Upper lobe of left lung (tissue), 6 donors: ENCODE measurements around the gene CRYBA2. TPM values are rescaled to one million over a fixed set of nuclear protein-coding genes. Genes with fewer than 3 reads are reported as not detected.
A peak's percentile ranks its signal among the peaks of the same experiment; 100 is the strongest.

Experiments
- ATAC-seq, 2 donors: fragments of 200-7000 bp; cut with Tn5 transposase; one replicate each; pipeline ENCODE4 v1.9.1; 2022; ENCODE audit warnings: mild to moderate bottlenecking in 2 of 2, moderate library complexity in 2 of 2; ENCODE audit not compliant: low FRiP score in 2 of 2
- DNase-seq, 2 donors: peaks; one replicate each; pipeline ENCODE4 v3.0.0-alpha.2; 2019 to 2020
- H3K27ac ChIP-seq, 4 donors: fragments of 200-600 bp; sonication (generic); one replicate each; pipeline ENCODE4 v1.5.1; 2016 to 2019
- H3K27me3 ChIP-seq, 4 donors: fragments of 200-600 bp; sonication (generic); one replicate each; pipeline ENCODE4 v1.5.1; 2017 to 2019
- H3K36me3 ChIP-seq, 4 donors: fragments of 200-600 bp; sonication (generic); one replicate each; pipeline ENCODE4 v1.5.1; 2016 to 2019
- H3K4me1 ChIP-seq, 4 donors: fragments of 200-600 bp; sonication (generic); one replicate each; pipeline ENCODE4 v1.5.1; 2018 to 2019
- H3K4me3 ChIP-seq, 4 donors: fragments of 200-600 bp; sonication (generic); one replicate each; pipeline ENCODE4 v1.5.1; 2017 to 2019; ENCODE audit warnings: mild to moderate bottlenecking in 2 of 4, moderate library complexity in 1 of 4
- H3K9me3 ChIP-seq, 4 donors: fragments of 200-600 bp; sonication (generic); one replicate each; pipeline ENCODE4 v1.5.1; 2018 to 2019
- EP300 ChIP-seq, 4 donors: sonication (generic); formaldehyde crosslinking; IDR thresholded peaks; one replicate each; pipeline ENCODE4 v1.5.1; 2017; ENCODE audit warnings: antibody characterized with exemption in 4 of 4, control low read depth in 2 of 4
- POLR2A ChIP-seq, 4 donors: fragments of 450-650 bp; IDR thresholded peaks; one replicate each; pipeline ENCODE4 v1.5.1; 2016 to 2017; ENCODE audit warnings: antibody characterized with exemption in 4 of 4, mild to moderate bottlenecking in 2 of 4
- POLR2AphosphoS5 ChIP-seq, 2 donors: sonication (generic); formaldehyde crosslinking; IDR thresholded peaks; one replicate each; pipeline ENCODE4 v1.5.1; 2017; ENCODE audit warnings: antibody characterized with exemption in 2 of 2
- WGBS, 2 donors: methylation state at CpG; one replicate each; pipeline ENCODE4 v1.1.5; 2017 to 2018; 5-methylcytosine and 5-hydroxymethylcytosine counted together
- total RNA-seq, 6 donors: library from RNA; depleted of rRNA in 4 of 6; stranded (reverse); fragments of >200 nt in 4 of 6; gene quantifications; one replicate each; pipeline versions ENCODE4 v1.1.0 to v1.2.1, GENCODE V29; 2016 to 2021
- TF ChIP-seq, protein P1 (sequence below), 6 experiments: fragments of 450-650 bp in 4 of 6; fragments of 200-600 bp in 2 of 6; sonication (generic) in 2 of 6; IDR thresholded peaks; one replicate each; pipeline ENCODE4 v1.5.1; 2016 to 2019; ENCODE audit warnings: antibody characterized with exemption in 6 of 6
- donor health status: DM: no; HTN: no; CAD: no; lungs with moderate emphysema.
- donor health status: DM: no; HTN: yes; CAD: no; lungs with severe emphysema.

CRYBA2 gene
- total RNA-seq, 6 donors from 2014 or later: not detected

DNA sequence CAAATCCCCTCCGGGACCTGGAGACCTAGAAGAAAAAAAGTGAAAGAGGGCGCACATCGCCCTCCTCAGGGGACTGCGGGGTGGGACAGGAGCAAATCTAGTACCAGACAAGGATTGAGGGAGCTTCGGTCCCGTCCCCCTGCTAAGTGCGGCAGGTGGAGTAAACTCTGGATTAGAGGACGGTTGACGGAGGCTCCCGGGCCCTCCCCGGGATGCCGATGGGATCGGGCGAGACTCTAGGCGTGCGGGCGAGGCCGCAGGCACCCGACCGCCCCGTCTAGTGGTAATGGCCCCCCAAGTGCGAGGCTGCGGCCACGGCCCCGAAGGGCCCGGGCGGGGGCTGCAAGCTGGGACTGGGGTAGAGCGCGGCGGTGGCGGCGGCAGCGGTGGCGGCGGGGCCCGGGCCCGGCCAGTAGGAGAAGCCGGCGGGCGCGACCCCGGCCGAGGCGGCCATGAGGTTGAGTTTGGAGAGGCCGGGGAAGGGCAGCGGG lies 11.8 kb downstream of the CRYBA2 start:
- no peaks in the 10 kb centered on the region for H3K36me3 ChIP-seq
- no peak overlapping the region for H3K27ac ChIP-seq
- 3 to 7% methylated on average over 16 to 37 of the region's 46 CpGs for WGBS, 2 donors
- ATAC-seq (no peak), DNase-seq (peak in 1 of 2 donors; percentile 88)
- TF ChIP-seq POLR2A (IDR thresholded peaks at IDR 0.05): no peak
- no peak for TF ChIP-seq POLR2AphosphoS5 (IDR thresholded peaks at IDR 0.05)
- TF ChIP-seq, protein P1, sequence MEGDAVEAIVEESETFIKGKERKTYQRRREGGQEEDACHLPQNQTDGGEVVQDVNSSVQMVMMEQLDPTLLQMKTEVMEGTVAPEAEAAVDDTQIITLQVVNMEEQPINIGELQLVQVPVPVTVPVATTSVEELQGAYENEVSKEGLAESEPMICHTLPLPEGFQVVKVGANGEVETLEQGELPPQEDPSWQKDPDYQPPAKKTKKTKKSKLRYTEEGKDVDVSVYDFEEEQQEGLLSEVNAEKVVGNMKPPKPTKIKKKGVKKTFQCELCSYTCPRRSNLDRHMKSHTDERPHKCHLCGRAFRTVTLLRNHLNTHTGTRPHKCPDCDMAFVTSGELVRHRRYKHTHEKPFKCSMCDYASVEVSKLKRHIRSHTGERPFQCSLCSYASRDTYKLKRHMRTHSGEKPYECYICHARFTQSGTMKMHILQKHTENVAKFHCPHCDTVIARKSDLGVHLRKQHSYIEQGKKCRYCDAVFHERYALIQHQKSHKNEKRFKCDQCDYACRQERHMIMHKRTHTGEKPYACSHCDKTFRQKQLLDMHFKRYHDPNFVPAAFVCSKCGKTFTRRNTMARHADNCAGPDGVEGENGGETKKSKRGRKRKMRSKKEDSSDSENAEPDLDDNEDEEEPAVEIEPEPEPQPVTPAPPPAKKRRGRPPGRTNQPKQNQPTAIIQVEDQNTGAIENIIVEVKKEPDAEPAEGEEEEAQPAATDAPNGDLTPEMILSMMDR (IDR thresholded peaks at IDR 0.05): no peak
- TF ChIP-seq EP300 (IDR thresholded peaks at IDR 0.05): no peak
- H3K4me3 ChIP-seq: peak overlapping the region in 3 of 4 donors; percentile 9 to 28 (median 15)
- peaks cover 3 to 76% (median 51%) of the 10 kb centered on the region in 4 donors for H3K27me3 ChIP-seq
- H3K4me1 ChIP-seq: peaks cover 41 to 53% (median 46%) of the 10 kb centered on the region in 4 donors
- H3K9me3 ChIP-seq: no peaks in the 10 kb centered on the region

- Histone ChIP-seq H3K4me3 (peak overlapping the region in 1 of 4 donors; percentile 9), H3K4me1 (peaks cover 41 to 53% (median 46%) of the 10 kb centered on the region in 4 donors), H3K27me3 (peaks cover 3 to 70% (median 49%) of the 10 kb centered on the region in 4 donors), H3K36me3 (no peaks in the 10 kb centered on the region), H3K9me3 (no peaks in the 10 kb centered on the region), H3K27ac (no peak overlapping the region)
- ATAC-seq: no peak
- TF ChIP-seq POLR2A (IDR thresholded peaks at IDR 0.05) (no peak), EP300 (IDR thresholded peaks at IDR 0.05) (no peak), POLR2AphosphoS5 (IDR thresholded peaks at IDR 0.05) (no peak)
- TF ChIP-seq, protein P1 (IDR thresholded peaks at IDR 0.05): no peak
- DNase-seq: peak in 1 of 2 donors; percentile 75
- WGBS, 2 donors: 4 to 6% methylated on average over 24 to 25 of the region's 26 CpGs
Observed at GRCh38 chr2:218980735-218981389, 12.4 kb downstream of the CRYBA2 start.

GRCh38 chr2:218979846-218980734 lies 13.1 kb downstream of the CRYBA2 start:
- WGBS, 2 donors: 2% methylated on average over 29 to 32 of the region's 39 CpGs
- Histone ChIP-seq H3K4me1 (peaks cover 35 to 47% (median 40%) of the 10 kb centered on the region in 4 donors), H3K27me3 (peaks cover 3 to 62% (median 41%) of the 10 kb centered on the region in 4 donors), H3K36me3 (no peaks in the 10 kb centered on the region), H3K9me3 (no peaks in the 10 kb centered on the region), H3K4me3 (peak overlapping the region in 2 of 4 donors; percentile 13 to 17), H3K27ac (no peak overlapping the region)
- DNase-seq (peak; percentile 76 to 95), ATAC-seq (peak; percentile 88 to 91)
- TF ChIP-seq EP300 (IDR thresholded peaks at IDR 0.05): no peak
- TF ChIP-seq, protein P1 (IDR thresholded peaks at IDR 0.05): peak; percentile 79 to 93 (median 88)

DNA sequence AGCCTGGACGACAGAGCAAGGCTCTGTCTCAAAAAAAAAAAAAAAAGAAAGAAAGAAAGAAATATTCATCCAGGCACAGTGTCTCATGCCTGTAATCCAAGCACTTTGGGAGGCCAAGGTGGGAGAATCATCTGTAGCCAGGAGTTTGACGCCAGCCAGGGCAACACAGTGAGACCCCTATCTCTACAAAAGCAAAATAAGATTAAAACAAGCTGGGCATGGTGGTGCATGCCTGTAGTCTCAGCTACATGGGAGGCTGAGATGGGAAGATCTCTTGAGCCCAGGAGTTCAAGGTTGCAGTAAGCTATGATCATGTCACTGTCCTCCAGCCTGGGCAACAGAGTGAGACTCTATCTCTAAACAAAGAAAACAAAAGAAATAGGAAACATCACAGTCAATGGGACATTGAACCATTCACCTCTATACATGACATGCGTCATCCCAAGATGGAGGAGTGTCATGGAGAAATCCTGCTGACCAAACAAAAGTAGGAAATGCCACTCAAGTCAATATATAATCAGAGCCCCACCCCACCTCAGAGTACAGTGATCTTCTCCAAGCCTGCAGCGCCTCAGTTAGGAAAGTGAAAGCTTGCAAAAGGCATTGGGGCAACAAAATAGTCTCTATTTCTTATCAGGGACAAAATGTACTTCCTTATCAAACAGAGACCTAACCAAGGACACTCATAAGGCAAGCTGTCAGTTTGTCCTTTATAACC lies 18.0 kb downstream of the CRYBA2 start:
- no peaks in the 10 kb centered on the region for H3K36me3 ChIP-seq
- ATAC-seq (no peak), DNase-seq (no peak)
- whole genome bisulfite sequencing, 2 donors: 68% methylated on average over 4 of the region's 4 CpGs
- H3K27me3 ChIP-seq: peaks cover 0 to 16% (median 2%) of the 10 kb centered on the region in 4 donors
- H3K9me3 ChIP-seq: no peaks in the 10 kb centered on the region
- H3K27ac ChIP-seq: no peak overlapping the region
- H3K4me1 ChIP-seq: peaks cover 5 to 6% (median 6%) of the 10 kb centered on the region in 4 donors
- H3K4me3 ChIP-seq: no peak overlapping the region
- TF ChIP-seq, protein P1 (IDR thresholded peaks at IDR 0.05): no peak
- TF ChIP-seq POLR2AphosphoS5 (IDR thresholded peaks at IDR 0.05) (no peak), POLR2A (IDR thresholded peaks at IDR 0.05) (no peak), EP300 (IDR thresholded peaks at IDR 0.05) (no peak)
